HL-60 (cell line): ENCODE results near the gene EHD4.

Experiments used
- DNase-seq, 2 experiments: peaks; one replicate each; pipeline ENCODE4 v3.0.0-alpha.2; 2010 to 2020; ENCODE audit warnings: low read depth in 1 of 2, low spot score in 1 of 2
- H3K27ac ChIP-seq: fragments of 250-450 bp; sonication (Bioruptor Pico); replicated peaks from 2 replicates; pipeline ENCODE4 v1.5.1; 2020; ENCODE audit warnings: mild to moderate bottlenecking, moderate library complexity
- H3K27me3 ChIP-seq: fragments of 250-450 bp; sonication (Bioruptor Pico); 2 replicates; pipeline ENCODE4 v1.5.1; 2021; ENCODE audit warnings: mild to moderate bottlenecking, moderate library complexity; ENCODE audit not compliant: insufficient read depth, poor library complexity, severe bottlenecking
- H3K4me3 ChIP-seq: replicated peaks from 2 replicates; pipeline ENCODE4 v1.5.1; 2011; ENCODE audit warnings: mild to moderate bottlenecking, control low read depth, low read length; ENCODE audit not compliant: insufficient read depth
- GABPA ChIP-seq: IDR thresholded peaks from 2 replicates; pipeline ENCODE4 v1.6.1; 2012; ENCODE audit warnings: low read depth
- POLR2AphosphoS5 ChIP-seq: IDR thresholded peaks from 2 replicates; pipeline ENCODE4 v1.6.1; 2012; ENCODE audit warnings: low read depth
- SPI1 ChIP-seq: IDR thresholded peaks from 2 replicates; pipeline ENCODE4 v1.6.1; 2012; ENCODE audit warnings: low read depth, mild to moderate bottlenecking, borderline replicate concordance
- TF ChIP-seq, protein P1 (sequence below): IDR thresholded peaks from 2 replicates; pipeline ENCODE4 v1.6.1; 2012; ENCODE audit warnings: low read depth; ENCODE audit not compliant: insufficient replicate concordance
- TF ChIP-seq, protein P2 (sequence below): IDR thresholded peaks from one replicate; pipeline ENCODE4 v1.5.1; 2011; ENCODE audit warnings: low read length, control low read depth, inconsistent platforms; ENCODE audit not compliant: insufficient read depth

EHD4 gene

DNA sequence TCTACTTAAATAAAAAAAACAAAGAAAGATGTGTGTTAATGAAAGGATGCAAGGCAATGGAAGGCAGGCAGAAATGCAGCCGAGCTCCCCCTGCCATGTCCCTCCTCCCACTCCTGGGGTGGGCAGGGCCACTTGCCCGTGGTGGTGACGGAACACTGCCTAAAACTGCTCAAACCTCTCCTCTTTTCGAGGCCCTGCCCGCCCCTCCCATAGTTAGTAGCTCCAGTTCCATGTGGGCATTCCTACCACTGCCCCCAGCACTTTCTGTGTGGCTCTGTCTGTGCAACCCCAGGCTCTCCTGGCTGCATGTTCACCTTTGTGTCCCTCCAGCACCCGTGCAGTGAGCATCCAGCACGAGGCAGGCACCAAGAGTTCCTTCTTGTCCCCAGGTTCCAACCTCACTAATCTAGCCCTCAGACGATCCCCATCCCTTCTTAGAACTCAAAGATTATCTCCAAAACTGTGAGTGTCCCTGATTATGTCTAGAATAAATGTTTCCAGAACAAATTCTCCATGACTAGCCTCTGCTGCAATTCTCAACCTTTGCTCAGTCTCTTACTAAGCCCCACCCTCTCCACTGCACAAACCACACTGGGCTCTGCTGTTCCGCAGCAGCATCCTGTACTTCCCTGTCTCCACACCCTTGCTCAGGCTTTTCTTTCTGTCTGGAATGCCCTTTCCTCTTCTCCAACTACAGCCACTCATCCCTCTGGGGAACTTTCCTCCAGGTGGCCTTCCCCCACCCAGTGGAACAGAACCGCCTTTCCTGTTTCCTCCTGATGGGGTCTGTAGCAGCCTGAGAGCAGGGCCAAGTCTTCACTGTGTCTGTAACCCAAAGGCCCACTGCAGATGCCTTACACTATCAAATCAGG is 45.9 kb downstream of the EHD4 start:
- Histone ChIP-seq H3K27ac (no peak overlapping the region), H3K27me3 (no peaks in the 10 kb centered on the region), H3K4me3 (no peak overlapping the region)
- DNase-seq = no peak
- TF ChIP-seq, protein P1, sequence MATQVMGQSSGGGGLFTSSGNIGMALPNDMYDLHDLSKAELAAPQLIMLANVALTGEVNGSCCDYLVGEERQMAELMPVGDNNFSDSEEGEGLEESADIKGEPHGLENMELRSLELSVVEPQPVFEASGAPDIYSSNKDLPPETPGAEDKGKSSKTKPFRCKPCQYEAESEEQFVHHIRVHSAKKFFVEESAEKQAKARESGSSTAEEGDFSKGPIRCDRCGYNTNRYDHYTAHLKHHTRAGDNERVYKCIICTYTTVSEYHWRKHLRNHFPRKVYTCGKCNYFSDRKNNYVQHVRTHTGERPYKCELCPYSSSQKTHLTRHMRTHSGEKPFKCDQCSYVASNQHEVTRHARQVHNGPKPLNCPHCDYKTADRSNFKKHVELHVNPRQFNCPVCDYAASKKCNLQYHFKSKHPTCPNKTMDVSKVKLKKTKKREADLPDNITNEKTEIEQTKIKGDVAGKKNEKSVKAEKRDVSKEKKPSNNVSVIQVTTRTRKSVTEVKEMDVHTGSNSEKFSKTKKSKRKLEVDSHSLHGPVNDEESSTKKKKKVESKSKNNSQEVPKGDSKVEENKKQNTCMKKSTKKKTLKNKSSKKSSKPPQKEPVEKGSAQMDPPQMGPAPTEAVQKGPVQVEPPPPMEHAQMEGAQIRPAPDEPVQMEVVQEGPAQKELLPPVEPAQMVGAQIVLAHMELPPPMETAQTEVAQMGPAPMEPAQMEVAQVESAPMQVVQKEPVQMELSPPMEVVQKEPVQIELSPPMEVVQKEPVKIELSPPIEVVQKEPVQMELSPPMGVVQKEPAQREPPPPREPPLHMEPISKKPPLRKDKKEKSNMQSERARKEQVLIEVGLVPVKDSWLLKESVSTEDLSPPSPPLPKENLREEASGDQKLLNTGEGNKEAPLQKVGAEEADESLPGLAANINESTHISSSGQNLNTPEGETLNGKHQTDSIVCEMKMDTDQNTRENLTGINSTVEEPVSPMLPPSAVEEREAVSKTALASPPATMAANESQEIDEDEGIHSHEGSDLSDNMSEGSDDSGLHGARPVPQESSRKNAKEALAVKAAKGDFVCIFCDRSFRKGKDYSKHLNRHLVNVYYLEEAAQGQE = no peak
- TF ChIP-seq SPI1 (no peak), POLR2AphosphoS5 (no peak), GABPA (no peak)
- TF ChIP-seq, protein P2, sequence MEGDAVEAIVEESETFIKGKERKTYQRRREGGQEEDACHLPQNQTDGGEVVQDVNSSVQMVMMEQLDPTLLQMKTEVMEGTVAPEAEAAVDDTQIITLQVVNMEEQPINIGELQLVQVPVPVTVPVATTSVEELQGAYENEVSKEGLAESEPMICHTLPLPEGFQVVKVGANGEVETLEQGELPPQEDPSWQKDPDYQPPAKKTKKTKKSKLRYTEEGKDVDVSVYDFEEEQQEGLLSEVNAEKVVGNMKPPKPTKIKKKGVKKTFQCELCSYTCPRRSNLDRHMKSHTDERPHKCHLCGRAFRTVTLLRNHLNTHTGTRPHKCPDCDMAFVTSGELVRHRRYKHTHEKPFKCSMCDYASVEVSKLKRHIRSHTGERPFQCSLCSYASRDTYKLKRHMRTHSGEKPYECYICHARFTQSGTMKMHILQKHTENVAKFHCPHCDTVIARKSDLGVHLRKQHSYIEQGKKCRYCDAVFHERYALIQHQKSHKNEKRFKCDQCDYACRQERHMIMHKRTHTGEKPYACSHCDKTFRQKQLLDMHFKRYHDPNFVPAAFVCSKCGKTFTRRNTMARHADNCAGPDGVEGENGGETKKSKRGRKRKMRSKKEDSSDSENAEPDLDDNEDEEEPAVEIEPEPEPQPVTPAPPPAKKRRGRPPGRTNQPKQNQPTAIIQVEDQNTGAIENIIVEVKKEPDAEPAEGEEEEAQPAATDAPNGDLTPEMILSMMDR = no peak

DNA sequence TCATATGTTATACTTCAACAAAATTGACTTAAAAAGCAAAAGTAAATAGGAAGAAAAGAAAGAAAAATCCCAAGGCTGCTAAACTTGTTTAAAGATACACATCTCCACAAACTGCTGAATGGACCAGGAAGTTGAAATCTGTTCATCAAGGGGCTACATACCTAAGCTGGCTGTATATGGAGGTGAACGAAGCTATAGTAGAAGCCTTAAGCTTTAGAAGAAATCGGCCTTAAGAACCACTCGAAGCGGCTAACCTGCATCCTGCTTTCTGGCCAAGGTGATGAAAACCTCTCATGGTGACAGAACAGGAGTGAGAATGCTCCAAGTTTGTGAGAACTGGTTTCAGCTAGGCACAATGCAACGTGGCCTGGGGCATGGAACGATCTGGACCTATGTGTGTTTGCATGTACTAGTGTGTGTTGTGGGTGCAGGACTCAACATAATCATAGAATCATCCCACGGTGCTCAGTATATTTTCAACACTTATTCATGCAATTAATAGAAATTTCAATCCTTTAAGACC is 47.2 kb downstream of the EHD4 start:
- H3K27me3 ChIP-seq = no peaks in the 10 kb centered on the region
- H3K27ac ChIP-seq = no peak overlapping the region
- no peak overlapping the region for H3K4me3 ChIP-seq
- no peak for DNase-seq
- TF ChIP-seq POLR2AphosphoS5 (no peak), SPI1 (no peak), GABPA (no peak)
- TF ChIP-seq, protein P1 = no peak
- TF ChIP-seq, protein P2 = no peak

DNA sequence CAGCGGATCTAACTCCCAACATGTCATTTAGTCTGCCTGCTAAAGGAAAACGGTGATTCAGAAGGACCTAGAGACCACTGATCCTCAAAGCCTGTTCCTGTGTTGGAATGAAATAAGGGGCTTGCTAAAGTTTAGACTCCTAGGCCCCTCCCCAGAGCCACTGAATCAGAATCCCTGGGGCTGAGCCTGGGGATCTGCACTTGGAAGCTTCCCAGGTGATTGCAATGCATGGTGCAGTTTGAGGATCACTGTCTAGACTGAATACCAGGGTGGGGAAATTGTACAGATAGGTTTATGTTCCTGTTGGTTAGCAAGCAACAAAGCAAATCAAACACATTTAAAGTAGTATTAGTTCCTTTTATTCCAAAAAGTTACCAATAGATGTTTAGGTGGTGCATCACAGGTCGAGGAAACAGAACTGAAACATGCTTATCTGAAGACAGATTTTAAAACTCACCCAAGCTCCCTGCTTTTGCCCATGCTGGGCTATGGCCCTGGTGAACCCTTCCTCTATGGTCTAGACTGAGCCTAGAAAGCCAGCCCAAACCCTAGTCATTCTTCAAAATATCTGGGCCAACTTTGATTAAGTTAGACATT is 48.9 kb downstream of the EHD4 start:
- DNase-seq = no peak
- H3K4me3 ChIP-seq = no peak overlapping the region
- H3K27ac ChIP-seq = no peak overlapping the region
- TF ChIP-seq SPI1 = no peak
- TF ChIP-seq, protein P2 = no peak
- TF ChIP-seq, protein P1 = no peak
- TF ChIP-seq POLR2AphosphoS5 = no peak
- TF ChIP-seq GABPA = no peak
- H3K27me3 ChIP-seq = no peaks in the 10 kb centered on the region
